GM10266 (cell line): ENCODE data around the gene LDLR.
"Not testable (repeated sequence)": the region's sequence is repeated elsewhere in the genome, so short reads cannot be mapped to it uniquely, and the experiment has no call there.

ENCODE experiments used
- DNase-seq: peaks from one replicate; pipeline ENCODE4 v3.0.0; 2012; ENCODE audit errors: extremely low spot score
- TF ChIP-seq, protein P1 (sequence below): IDR thresholded peaks from 2 replicates; pipeline ENCODE4 v1.5.1; 2012; ENCODE audit warnings: mild to moderate bottlenecking, low read depth; ENCODE audit not compliant: control insufficient read depth, insufficient read depth; ENCODE audit errors: missing control alignments

Gene LDLR

DNA sequence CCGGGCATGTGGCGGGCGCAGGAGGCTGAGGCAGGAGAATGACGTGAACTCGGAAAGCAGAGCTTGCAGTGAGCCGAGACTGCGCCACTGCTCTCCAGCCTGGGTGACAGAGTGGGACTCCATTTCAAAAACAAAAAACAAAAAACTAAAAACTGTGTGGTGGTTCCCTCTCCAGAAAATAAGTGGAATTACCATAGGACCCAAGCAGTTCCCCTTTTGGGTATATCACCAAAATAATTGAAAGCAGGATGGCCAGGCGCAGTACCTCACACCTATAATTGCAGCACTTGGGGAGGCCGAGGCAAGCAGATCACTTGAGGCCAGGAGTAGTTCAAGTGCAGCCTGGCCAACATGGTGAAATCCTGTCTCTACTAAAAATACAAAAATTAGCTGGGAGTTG, 15.7 kb upstream of the LDLR start:
- no peak for DNase-seq

DNA sequence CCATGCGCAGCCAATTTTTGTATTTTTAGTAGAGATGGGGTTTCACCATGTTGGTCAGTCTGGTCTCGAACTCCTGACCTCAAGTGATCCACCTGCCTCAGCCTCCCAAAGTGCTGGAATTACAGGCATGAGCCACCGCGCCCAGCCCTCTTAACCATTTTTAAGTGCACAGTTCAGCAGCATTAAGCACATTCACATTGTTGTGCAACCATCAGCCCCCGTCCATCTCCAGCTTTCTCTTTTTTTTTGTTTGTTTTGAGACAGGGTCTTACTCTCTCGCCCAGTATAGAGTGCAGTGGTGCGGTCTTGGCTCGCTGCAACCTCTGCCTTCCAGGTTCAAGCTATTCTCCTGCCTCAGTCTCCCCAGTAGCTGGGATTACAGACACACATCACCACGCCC, 12.5 kb upstream of the LDLR start:
- not testable (repeated sequence) for DNase-seq

More for the DNA sequence above, 15.7 kb upstream of the LDLR start:
- TF ChIP-seq, protein P1, sequence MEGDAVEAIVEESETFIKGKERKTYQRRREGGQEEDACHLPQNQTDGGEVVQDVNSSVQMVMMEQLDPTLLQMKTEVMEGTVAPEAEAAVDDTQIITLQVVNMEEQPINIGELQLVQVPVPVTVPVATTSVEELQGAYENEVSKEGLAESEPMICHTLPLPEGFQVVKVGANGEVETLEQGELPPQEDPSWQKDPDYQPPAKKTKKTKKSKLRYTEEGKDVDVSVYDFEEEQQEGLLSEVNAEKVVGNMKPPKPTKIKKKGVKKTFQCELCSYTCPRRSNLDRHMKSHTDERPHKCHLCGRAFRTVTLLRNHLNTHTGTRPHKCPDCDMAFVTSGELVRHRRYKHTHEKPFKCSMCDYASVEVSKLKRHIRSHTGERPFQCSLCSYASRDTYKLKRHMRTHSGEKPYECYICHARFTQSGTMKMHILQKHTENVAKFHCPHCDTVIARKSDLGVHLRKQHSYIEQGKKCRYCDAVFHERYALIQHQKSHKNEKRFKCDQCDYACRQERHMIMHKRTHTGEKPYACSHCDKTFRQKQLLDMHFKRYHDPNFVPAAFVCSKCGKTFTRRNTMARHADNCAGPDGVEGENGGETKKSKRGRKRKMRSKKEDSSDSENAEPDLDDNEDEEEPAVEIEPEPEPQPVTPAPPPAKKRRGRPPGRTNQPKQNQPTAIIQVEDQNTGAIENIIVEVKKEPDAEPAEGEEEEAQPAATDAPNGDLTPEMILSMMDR: no peak

DNA sequence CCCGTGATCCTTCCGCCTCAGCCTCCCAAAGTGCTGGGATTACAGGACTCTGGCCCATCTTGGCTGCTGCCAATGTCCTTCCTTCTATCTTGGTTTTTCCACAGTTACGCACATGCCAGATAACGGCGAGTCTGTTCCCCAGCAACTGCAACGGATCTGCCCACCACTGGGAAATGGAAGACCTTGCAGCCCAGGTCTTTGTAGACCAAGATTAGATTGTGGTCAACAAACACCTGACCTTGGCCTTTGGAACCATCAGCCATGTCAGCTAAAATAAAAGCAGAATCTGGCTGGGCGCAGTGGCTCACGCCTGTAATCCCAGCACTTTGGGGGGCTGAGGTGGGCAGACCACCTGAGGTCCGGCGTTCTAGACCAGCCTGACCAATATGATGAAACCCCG, 10.4 kb upstream of the LDLR start:
- DNase-seq: no peak

DNA sequence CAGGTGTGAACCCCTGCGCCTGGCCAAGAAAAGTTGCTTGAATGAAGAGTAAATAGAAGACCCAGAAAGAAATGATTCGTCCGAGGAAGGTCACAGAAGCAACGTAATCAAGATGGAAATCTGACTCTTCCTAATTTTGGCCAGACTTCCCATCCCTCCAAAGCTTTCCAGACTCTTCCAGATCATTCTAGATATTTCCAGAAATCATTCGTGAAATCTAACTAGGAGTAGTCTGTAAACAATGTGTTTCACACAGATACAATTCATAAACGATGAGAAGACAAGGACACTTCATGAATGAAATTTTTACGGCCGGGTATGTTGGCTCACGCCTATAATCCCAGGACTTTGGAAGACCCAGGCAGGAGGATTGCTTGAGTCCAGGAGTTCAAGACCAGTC, 9.3 kb upstream of the LDLR start:
- DNase-seq: no peak
- TF ChIP-seq, protein P1: no peak

More for the DNA sequence above, 10.4 kb upstream of the LDLR start:
- TF ChIP-seq, protein P1: no peak

DNA sequence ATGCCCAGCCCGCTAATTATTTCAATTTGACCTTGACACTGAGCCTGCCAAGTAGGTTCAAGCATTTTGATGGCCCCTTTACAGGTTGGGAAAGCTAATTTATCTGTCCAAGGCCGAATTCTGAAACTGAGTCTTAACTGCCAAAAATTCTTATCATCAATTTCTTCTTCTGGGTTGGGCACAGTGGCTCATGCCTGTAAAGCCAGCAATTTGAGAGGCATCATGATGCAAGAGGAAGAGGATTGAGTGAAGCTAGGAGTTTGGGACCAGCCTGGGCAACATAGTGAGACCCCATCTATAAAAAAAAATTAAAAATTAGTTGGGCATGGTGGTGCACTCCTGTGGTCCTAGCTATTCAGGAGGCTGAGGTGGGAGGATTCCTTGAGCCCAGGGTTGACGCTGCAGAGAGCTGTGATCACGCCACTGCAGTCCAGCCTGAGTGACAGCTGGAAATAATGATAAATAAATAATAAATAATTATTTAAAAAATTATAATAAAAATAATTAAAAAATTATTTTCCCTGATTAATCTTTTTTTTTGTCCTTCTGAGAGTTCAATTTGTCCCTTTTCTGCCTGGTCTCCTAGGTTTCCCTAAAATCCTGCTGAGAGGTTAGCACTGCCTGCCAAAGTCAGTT, 1.3 kb upstream of the LDLR start:
- TF ChIP-seq, protein P1: no peak
- no peak for DNase-seq

DNA sequence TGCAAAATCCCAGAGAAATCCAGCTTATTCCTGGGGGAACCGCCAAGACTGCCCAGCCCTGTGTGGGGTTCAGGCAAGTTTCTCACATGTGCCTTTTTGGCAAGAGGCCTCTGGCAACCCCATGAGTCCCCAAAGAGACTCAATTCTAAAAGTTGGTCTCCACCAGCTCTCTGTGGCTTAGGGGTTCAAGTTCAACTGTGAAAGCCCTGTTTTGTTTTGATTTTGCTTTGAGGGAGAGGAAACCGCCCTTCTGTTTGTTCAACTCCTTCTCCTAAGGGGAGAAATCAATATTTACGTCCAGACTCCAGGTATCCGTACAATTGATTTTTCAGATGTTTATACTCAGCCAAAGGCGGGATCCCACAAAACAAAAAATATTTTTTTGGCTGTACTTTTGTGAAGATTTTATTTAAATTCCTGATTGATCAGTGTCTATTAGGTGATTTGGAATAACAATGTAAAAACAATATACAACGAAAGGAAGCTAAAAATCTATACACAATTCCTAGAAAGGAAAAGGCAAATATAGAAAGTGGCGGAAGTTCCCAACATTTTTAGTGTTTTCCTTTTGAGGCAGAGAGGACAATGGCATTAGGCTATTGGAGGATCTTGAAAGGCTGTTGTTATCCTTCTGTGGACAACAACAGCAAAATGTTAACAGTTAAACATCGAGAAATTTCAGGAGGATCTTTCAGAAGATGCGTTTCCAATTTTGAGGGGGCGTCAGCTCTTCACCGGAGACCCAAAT, 583 bp upstream of the LDLR start:
- DNase-seq: no peak

DNA sequence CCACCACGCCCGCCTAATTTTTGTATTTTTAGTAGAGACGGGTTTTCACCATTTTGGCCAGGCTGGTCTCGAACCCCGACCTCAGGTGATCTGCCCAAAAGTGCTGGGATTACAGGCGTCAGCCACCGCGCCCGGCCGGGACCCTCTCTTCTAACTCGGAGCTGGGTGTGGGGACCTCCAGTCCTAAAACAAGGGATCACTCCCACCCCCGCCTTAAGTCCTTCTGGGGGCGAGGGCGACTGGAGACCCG, 676 bp downstream of the LDLR start:
- DNase-seq: not testable (repeated sequence)

More for the DNA sequence above, 583 bp upstream of the LDLR start:
- TF ChIP-seq, protein P1: no peak

DNA sequence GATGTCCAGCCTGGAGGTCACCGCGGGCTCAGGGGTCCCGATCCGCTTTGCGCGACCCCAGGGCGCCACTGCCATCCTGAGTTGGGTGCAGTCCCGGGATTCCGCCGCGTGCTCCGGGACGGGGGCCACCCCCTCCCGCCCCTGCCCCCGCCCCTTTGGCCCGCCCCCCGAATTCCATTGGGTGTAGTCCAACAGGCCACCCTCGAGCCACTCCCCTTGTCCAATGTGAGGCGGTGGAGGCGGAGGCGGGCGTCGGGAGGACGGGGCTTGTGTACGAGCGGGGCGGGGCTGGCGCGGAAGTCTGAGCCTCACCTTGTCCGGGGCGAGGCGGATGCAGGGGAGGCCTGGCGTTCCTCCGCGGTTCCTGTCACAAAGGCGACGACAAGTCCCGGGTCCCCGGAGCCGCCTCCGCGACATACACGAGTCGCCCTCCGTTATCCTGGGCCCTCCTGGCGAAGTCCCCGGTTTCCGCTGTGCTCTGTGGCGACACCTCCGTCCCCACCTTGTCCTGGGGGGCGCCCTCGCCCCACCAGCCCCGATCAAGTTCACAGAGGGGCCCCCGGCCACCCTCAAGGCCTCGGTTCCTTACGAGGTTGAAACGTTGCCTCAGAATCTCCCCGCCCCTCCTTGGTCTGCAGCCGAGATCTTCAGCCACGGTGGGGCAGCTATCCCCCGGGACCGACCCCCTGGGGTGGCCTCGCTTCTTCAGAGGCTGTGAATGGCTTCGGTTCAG, 1.2 kb downstream of the LDLR start:
- DNase-seq: peak; percentile 91
- TF ChIP-seq, protein P1: no peak
